Colonic mucosa (tissue), 4 donors: Measurements from ENCODE around the gene ZFPL1. TPM values are rescaled to one million over a fixed set of nuclear protein-coding genes. Genes with fewer than 3 reads are reported as not detected.
A peak's percentile ranks its signal among the peaks of the same experiment; 100 is the strongest.

ENCODE experiments used
- DNase-seq: peaks from one replicate; pipeline ENCODE4 v3.0.0-alpha.2; 2020
- H3K27ac ChIP-seq: fragments of 200-600 bp; one replicate; pipeline ENCODE4 v1.8.0; 2021
- H3K27me3 ChIP-seq: fragments of 200-600 bp; one replicate; pipeline ENCODE4 v1.8.0; 2021
- H3K36me3 ChIP-seq: fragments of 200-600 bp; one replicate; pipeline ENCODE4 v1.8.0; 2021
- H3K4me1 ChIP-seq: fragments of 200-600 bp; one replicate; pipeline ENCODE4 v1.8.0; 2021; ENCODE audit warnings: mild to moderate bottlenecking
- H3K4me3 ChIP-seq: fragments of 200-600 bp; one replicate; pipeline ENCODE4 v1.8.0; 2021
- H3K9ac ChIP-seq, 2 donors: one replicate each; pipeline ENCODE4 v1.7.0; 2013; ENCODE audit warnings: control low read depth in 2 of 2, low read depth in 2 of 2, low read length in 2 of 2
- H3K9me3 ChIP-seq: fragments of 200-600 bp; one replicate; pipeline ENCODE4 v1.8.0; 2021
- intact Hi-C: fragments of 100-400 bp; cut with DNase I; formaldehyde crosslinking; loops from one replicate; pipeline ENCODE4 v1.14.1; 2022
- total RNA-seq, 2 donors: library from RNA; stranded (reverse); fragmentation: NEBNext Ultra II Directional in 1 of 2; extraction: Animal tissue kit (Norgen Biotek cat#: 25700) in 1 of 2; gene quantifications; one replicate each; pipeline ENCODE4 v1.2.1, GENCODE V29; 2021
- TF ChIP-seq, protein P1 (sequence below): fragments of 200-600 bp; IDR thresholded peaks from one replicate; pipeline ENCODE4 v1.8.0; 2022; ENCODE audit warnings: antibody characterized with exemption, mild to moderate bottlenecking
- donor health status: healthy.
- donor health status: DM: no; HTN: no; CAD: no.
- donor health status: DM: no; HTN: no; CAD: no.

The ZFPL1 gene
- total RNA-seq, 2 donors from 2014 or later = 43.2 to 54.3 TPM

DNA sequence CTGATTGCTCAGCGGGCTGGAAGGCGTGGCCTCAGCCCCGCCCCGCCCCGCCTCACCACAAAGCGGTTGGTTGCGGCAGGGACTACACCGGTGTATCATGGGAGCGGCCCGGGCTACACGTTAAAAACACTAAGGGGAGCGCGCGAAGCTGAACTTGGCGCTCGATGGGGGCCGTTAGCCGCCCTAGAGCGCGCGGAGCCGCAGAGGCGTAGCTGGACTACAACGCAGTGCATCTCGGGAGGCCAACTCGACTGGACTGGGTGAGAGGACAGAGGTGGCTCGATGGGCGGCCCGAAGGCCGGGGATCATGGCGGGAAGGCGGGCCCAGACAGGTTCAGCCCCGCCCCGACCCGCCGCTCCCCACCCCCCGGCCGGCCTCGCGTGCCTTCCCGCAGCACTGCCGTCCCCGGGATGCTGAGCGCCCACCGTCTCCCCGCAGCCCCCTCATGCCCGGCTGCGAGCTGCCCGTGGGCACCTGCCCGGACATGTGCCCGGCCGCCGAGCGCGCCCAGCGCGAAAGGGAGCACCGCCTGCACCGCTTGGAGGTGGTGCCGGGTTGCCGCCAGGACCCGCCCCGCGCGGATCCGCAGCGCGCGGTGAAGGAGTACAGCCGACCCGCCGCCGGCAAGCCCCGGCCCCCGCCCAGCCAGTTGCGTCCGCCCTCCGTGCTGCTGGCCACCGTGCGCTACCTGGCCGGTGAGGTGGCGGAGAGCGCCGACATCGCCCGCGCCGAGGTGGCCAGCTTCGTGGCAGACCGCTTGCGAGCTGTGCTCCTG, 43.0 kb upstream of the ZFPL1 start, which contains the start of gene SAC3D1:
SAC3D1 (plus strand) TSS at position 364 of the 776 bp plus-strand sequence; CDS start at position 447, 83 bp downstream.
- intact Hi-C loops = no loop called here
- Histone ChIP-seq H3K27ac (peak within 1 kb of the TSS; percentile 94), H3K36me3 (no peaks in the 10 kb centered on the region), H3K9ac (peak within 1 kb of the TSS; percentile 70 to 71), H3K4me3 (peak within 1 kb of the TSS; percentile 95), H3K4me1 (peaks cover 4% of the 10 kb centered on the region), H3K9me3 (no peaks in the 10 kb centered on the region), H3K27me3 (no peaks in the 10 kb centered on the region)
- DNase-seq = peak; percentile 93
- TF ChIP-seq, protein P1, sequence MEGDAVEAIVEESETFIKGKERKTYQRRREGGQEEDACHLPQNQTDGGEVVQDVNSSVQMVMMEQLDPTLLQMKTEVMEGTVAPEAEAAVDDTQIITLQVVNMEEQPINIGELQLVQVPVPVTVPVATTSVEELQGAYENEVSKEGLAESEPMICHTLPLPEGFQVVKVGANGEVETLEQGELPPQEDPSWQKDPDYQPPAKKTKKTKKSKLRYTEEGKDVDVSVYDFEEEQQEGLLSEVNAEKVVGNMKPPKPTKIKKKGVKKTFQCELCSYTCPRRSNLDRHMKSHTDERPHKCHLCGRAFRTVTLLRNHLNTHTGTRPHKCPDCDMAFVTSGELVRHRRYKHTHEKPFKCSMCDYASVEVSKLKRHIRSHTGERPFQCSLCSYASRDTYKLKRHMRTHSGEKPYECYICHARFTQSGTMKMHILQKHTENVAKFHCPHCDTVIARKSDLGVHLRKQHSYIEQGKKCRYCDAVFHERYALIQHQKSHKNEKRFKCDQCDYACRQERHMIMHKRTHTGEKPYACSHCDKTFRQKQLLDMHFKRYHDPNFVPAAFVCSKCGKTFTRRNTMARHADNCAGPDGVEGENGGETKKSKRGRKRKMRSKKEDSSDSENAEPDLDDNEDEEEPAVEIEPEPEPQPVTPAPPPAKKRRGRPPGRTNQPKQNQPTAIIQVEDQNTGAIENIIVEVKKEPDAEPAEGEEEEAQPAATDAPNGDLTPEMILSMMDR = no peak

DNA sequence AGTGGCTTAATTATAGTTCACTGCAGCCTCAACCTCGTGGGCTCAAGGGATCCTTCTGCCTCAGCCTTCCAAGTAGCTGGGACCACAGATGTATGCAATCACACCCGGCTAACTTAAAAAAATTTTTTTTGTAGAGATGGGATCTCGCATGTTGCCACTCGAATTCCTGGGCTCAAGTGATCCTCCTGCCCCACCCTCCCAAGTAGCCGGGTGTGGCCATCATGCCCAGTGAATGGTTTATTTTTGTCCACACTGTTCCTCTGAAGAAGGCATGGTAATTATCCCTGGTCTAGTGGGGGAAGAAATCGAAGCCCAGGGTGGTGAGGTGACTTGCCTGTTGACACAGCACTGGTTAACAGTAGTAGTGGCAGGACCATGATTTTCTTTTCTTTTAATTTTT, 41.1 kb upstream of the ZFPL1 start:
- no peak overlapping the region for H3K4me3 ChIP-seq
- no peak overlapping the region for H3K9ac ChIP-seq
- no peaks in the 10 kb centered on the region for H3K9me3 ChIP-seq
- intact Hi-C loops = no loop called here
- TF ChIP-seq, protein P1 = no peak
- peaks cover 4% of the 10 kb centered on the region for H3K4me1 ChIP-seq
- H3K27me3 ChIP-seq = no peaks in the 10 kb centered on the region
- no peak for DNase-seq
- no peaks in the 10 kb centered on the region for H3K36me3 ChIP-seq
- H3K27ac ChIP-seq = no peak overlapping the region

DNA sequence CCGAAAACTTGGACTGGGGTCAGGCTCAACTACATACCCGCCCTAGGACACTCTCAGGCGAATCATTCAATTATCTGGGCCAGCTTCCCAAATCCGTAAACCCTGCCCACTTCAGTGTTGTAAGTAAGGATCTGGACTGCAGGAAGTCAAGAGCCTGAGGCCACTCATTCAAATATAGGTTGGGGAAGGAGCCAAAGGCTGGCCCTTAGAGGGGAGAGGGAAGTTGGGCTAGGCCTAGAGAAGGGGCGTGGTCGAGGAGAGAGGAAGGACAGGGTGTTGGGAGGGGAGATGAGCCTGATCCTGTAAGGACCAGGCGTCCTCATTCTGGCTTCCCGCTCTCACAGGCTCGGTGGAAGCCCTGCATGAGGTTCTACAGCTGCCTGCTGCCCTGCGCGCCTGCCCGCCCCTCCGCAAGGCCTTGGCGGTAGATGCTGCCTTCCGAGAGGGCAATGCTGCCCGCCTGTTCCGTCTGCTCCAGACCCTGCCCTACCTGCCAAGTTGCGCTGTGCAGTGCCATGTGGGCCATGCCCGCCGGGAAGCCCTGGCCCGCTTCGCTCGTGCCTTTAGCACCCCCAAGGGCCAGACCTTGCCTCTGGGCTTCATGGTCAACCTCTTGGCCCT, 40.0 kb upstream of the ZFPL1 start:
- Histone ChIP-seq H3K36me3 (no peaks in the 10 kb centered on the region), H3K27me3 (no peaks in the 10 kb centered on the region), H3K9me3 (no peaks in the 10 kb centered on the region), H3K4me1 (peaks cover 4% of the 10 kb centered on the region), H3K27ac (no peak overlapping the region), H3K9ac (no peak overlapping the region), H3K4me3 (no peak overlapping the region)
- TF ChIP-seq, protein P1 = no peak
- intact Hi-C loops = no loop called here
- peak; percentile 40 for DNase-seq

DNA sequence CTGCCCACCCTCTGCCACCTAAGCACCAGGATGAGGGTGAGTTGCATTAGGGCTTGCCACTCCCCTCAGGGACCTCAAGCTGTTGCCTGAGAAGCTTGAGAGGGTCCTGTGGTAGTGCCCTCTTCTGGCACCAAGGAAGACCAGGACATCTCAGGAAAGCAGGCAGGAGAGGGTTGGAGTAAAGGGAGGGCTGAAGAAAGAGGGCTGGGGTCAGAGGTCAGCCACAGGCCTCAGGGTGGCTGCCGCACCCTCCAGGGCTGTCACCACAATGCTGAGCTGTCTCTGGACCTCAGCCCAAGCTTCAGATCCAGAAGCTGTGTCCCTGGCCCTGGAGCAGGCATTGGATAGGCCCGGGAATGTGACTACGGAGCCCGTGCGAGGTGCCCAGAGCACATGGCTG, 39.0 kb upstream of the ZFPL1 start:
- Histone ChIP-seq H3K27ac (no peak overlapping the region), H3K4me1 (peaks cover 4% of the 10 kb centered on the region), H3K4me3 (no peak overlapping the region), H3K9me3 (no peaks in the 10 kb centered on the region), H3K36me3 (no peaks in the 10 kb centered on the region), H3K27me3 (no peaks in the 10 kb centered on the region), H3K9ac (peak overlapping the region in 1 of 2 donors; percentile 26)
- intact Hi-C loops = no loop called here
- TF ChIP-seq, protein P1 = no peak
- no peak for DNase-seq

DNA sequence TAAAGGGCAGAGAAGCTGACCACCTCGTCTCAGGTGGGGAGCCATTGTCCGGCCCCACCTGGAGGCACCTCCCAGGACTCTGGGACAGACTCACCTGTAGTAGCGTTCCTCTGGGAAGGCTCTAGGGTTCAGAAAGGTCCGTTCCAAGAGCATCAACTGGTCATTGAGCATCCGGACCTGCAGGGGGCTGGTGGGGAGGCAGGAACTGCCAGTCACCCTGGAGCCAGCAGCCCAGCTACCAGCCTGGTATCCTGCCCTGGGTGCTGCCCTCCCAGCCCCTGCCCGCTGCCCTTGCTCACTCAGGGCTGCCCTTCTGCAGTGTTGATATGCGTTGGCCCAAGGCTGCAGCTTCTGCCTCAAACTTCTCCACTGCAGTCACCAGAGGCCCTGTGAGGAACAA, 38.3 kb upstream of the ZFPL1 start:
- intact Hi-C loops = no loop called here
- no peak for DNase-seq
- TF ChIP-seq, protein P1 = no peak
- H3K27me3 ChIP-seq = no peaks in the 10 kb centered on the region
- no peak overlapping the region for H3K9ac ChIP-seq
- H3K4me3 ChIP-seq = no peak overlapping the region
- no peaks in the 10 kb centered on the region for H3K9me3 ChIP-seq
- no peaks in the 10 kb centered on the region for H3K36me3 ChIP-seq
- no peak overlapping the region for H3K27ac ChIP-seq
- peaks cover 4% of the 10 kb centered on the region for H3K4me1 ChIP-seq
